PC-9 (cell line): Measurements from ENCODE around the gene SLC25A51.

Experiments used
- EZH2 ChIP-seq: fragments of 200-600 bp; sonication (generic); IDR thresholded peaks from 2 replicates; pipeline ENCODE4 v1.8.0; 2017; ENCODE audit warnings: antibody characterized with exemption, low read depth
- TF ChIP-seq, protein P1 (sequence below): fragments of 200-600 bp; sonication (generic); conservative IDR thresholded peaks from 2 replicates; pipeline ENCODE4 v1.6.1; 2017; ENCODE audit warnings: mixed run types, antibody characterized with exemption, mild to moderate bottlenecking, moderate library complexity

DNA sequence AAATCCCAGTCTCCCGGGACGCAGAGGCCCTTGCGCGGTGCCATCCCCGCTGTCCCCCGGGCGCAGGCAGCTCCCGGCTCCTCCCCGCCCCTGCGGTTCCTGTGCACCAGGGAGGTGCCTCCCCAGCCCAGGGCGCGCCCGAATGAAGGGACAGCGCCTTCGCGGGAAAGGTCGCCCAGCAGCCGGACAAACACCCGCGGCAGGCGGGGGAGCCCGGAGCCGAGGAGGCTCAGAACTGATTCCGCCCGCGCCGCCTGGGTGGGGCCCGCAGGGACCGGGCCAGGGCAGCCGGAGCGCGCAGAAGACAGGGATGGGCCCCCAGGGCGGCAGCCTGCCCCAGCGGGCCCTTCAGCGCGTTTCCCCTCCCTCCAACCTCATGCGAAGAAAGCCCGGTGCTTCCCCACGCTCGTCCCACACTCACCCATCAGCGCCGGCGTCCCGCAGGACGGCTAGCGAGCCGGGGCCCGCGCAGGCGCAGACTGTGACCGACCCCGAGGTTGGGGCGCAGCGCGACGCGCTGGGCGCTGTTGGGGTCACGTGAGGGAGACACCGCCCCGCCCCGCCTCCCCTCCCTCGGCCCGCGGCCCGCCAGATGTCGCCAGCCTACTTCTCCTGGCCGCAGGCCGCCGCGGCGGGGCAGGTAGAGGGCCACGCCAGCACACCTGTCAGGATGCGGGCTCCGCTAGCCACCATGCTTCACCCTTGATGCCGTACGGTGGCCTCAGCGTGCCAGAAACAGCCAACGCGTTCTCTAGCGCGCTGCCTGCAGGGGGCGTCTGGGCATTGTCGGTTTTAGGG, at the start of gene SLC25A51:
- TF ChIP-seq, protein P1, sequence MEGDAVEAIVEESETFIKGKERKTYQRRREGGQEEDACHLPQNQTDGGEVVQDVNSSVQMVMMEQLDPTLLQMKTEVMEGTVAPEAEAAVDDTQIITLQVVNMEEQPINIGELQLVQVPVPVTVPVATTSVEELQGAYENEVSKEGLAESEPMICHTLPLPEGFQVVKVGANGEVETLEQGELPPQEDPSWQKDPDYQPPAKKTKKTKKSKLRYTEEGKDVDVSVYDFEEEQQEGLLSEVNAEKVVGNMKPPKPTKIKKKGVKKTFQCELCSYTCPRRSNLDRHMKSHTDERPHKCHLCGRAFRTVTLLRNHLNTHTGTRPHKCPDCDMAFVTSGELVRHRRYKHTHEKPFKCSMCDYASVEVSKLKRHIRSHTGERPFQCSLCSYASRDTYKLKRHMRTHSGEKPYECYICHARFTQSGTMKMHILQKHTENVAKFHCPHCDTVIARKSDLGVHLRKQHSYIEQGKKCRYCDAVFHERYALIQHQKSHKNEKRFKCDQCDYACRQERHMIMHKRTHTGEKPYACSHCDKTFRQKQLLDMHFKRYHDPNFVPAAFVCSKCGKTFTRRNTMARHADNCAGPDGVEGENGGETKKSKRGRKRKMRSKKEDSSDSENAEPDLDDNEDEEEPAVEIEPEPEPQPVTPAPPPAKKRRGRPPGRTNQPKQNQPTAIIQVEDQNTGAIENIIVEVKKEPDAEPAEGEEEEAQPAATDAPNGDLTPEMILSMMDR = peak; percentile 76; the same call in 1 of the 2 replicates
- TF ChIP-seq EZH2 = no peak
